ENCODE data around the gene OR10H2. TPM values are rescaled to one million over a fixed set of nuclear protein-coding genes. Genes with fewer than 3 reads are reported as not detected.

The OR10H2 gene
- total RNA-seq, 1 experiment from 2014 or later: not detected

DNA sequence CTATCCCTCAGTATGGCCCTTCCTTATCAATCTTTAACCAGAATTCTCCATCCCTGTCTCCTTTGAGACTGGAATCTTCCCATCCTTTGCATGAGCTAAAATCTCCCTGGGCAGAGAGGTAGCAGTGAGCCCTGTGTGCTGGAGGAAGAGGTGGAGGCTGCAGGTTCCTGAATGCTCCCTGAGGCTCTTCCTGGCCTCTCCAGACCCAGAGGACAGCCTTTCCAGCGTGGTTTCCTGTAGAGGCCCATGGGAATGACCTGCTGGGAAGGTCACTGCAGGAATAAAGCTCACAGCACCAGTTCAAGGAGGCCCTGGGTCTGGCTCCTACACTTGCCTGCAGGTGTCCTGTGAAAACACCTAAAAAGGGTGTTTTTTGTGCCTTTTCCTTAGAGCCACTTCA is 4.6 kb downstream of the OR10H2 start:
- BruUV-seq (replicated peaks): no TSS peak
- no peaks in the 10 kb centered on the region for H3K4me1 ChIP-seq
- intact Hi-C loops (cut with micrococcal nuclease; ENCODE audit: unreplicated experiment): no loop called here
- no peaks in the 10 kb centered on the region for H3K36me3 ChIP-seq (ENCODE audit: control insufficient read depth, insufficient read depth, low read length)
- no peak for DNase-seq
- no peak overlapping the region for H3K4me3 Mint-ChIP-seq (ENCODE audit: unreplicated experiment)
- no peaks in the 10 kb centered on the region for H3K9me3 Mint-ChIP-seq (ENCODE audit: unreplicated experiment)
- H3K27me3 Mint-ChIP-seq (ENCODE audit: insufficient read depth, unreplicated experiment): peaks cover 13% of the 10 kb centered on the region
- CTCF ChIA-PET: no interaction called here
- H3K4me1 Mint-ChIP-seq (ENCODE audit: low read depth, unreplicated experiment): no peaks in the 10 kb centered on the region
- no peak overlapping the region for H3K27ac Mint-ChIP-seq (ENCODE audit: unreplicated experiment)
- no peaks in the 10 kb centered on the region for H3K9me3 ChIP-seq
- no peaks in the 10 kb centered on the region for H3K27me3 ChIP-seq (replicated peaks; ENCODE audit: control insufficient read depth, insufficient read depth, low read length)
- POLR2A ChIA-PET: no interaction called here
- TF ChIP-seq, protein P1, sequence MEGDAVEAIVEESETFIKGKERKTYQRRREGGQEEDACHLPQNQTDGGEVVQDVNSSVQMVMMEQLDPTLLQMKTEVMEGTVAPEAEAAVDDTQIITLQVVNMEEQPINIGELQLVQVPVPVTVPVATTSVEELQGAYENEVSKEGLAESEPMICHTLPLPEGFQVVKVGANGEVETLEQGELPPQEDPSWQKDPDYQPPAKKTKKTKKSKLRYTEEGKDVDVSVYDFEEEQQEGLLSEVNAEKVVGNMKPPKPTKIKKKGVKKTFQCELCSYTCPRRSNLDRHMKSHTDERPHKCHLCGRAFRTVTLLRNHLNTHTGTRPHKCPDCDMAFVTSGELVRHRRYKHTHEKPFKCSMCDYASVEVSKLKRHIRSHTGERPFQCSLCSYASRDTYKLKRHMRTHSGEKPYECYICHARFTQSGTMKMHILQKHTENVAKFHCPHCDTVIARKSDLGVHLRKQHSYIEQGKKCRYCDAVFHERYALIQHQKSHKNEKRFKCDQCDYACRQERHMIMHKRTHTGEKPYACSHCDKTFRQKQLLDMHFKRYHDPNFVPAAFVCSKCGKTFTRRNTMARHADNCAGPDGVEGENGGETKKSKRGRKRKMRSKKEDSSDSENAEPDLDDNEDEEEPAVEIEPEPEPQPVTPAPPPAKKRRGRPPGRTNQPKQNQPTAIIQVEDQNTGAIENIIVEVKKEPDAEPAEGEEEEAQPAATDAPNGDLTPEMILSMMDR (IDR thresholded peaks at IDR 0.05; ENCODE audit: insufficient read depth in 1 of 2, low read depth in 1 of 2, low read length in 1 of 2, severe bottlenecking in 1 of 2, unreplicated experiment in 1 of 2): no peak
- H3K36me3 Mint-ChIP-seq (ENCODE audit: insufficient read depth, unreplicated experiment): no peaks in the 10 kb centered on the region
- H3K4me3 ChIP-seq (ENCODE audit: low read depth, low read length): no peak overlapping the region

DNA sequence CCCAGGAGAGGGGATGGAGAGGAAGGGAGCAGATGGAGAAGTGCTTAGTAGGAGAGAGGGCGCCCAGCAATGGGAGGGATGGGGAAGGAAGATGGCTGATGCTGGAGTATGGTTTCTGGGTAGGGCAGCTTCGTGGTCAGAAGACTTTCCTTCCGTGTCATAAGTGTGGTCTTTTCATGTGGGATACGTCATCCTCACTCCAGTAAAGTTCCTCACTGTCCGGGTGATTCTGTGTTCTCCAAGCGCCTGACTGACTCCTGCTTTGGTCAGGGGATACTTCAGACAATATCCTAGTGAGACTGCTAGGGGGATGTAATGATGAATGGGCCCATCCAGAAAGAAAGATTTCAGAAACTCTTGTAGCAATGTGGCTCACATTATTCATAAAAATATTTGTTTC is 6.1 kb downstream of the OR10H2 start:
- CTCF ChIA-PET: no interaction called here
- Mint-ChIP-seq H3K27ac (ENCODE audit: unreplicated experiment) (no peak overlapping the region), H3K36me3 (ENCODE audit: insufficient read depth, unreplicated experiment) (no peaks in the 10 kb centered on the region), H3K9me3 (ENCODE audit: unreplicated experiment) (no peaks in the 10 kb centered on the region), H3K27me3 (ENCODE audit: insufficient read depth, unreplicated experiment) (peaks cover 9% of the 10 kb centered on the region), H3K4me1 (ENCODE audit: low read depth, unreplicated experiment) (no peaks in the 10 kb centered on the region), H3K4me3 (ENCODE audit: unreplicated experiment) (no peak overlapping the region)
- no peaks in the 10 kb centered on the region for H3K9me3 ChIP-seq
- TF ChIP-seq, protein P1 (IDR thresholded peaks at IDR 0.05; ENCODE audit: insufficient read depth in 1 of 2, low read depth in 1 of 2, low read length in 1 of 2, severe bottlenecking in 1 of 2, unreplicated experiment in 1 of 2): no peak
- no TSS peak for BruUV-seq (replicated peaks)
- POLR2A ChIA-PET: no interaction called here
- H3K4me1 ChIP-seq: no peaks in the 10 kb centered on the region
- no peak overlapping the region for H3K4me3 ChIP-seq (ENCODE audit: low read depth, low read length)
- H3K27me3 ChIP-seq (replicated peaks; ENCODE audit: control insufficient read depth, insufficient read depth, low read length): no peaks in the 10 kb centered on the region
- H3K36me3 ChIP-seq (ENCODE audit: control insufficient read depth, insufficient read depth, low read length): no peaks in the 10 kb centered on the region
- intact Hi-C loops (cut with micrococcal nuclease; ENCODE audit: unreplicated experiment): no loop called here
- no peak for DNase-seq

DNA sequence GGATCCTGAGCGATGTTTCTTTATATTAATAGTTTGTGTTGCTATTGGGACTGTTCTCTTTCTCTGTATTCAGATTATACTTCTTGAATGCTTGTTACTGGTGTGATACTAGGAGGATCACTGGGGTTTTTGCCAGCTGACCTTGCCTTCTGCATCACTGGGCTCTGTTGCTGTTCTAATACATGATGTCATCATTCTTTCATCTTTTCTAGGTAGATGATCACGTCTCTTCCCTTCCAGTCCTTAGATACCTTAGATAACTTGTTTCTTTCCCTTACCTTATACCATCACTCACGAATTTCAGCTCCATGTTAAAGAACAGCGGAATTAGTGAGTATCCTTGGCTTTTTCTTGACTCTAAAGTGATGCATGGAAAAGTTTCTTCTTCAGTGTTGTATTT is 9.9 kb downstream of the OR10H2 start, which contains the start of gene OR10H3:
TSS of gene OR10H3 (plus strand) at position 264 of the 400 bp plus-strand sequence. CDS start 3,408 bp downstream, outside the sequence.
- TF ChIP-seq, protein P1 (IDR thresholded peaks at IDR 0.05; ENCODE audit: insufficient read depth in 1 of 2, low read depth in 1 of 2, low read length in 1 of 2, severe bottlenecking in 1 of 2, unreplicated experiment in 1 of 2): no peak
- BruUV-seq (replicated peaks): no TSS peak
- intact Hi-C loops (cut with micrococcal nuclease; ENCODE audit: unreplicated experiment): no loop called here
- ChIA-PET POLR2A (no interaction called here), CTCF (no interaction called here)
- Histone ChIP-seq H3K27me3 (replicated peaks; ENCODE audit: control insufficient read depth, insufficient read depth, low read length) (no peaks in the 10 kb centered on the region), H3K4me3 (ENCODE audit: low read depth, low read length) (no peak within 1 kb of the TSS), H3K9me3 (peaks cover 7% of the 10 kb centered on the region; the same call in 1 of the 2 replicates), H3K36me3 (ENCODE audit: control insufficient read depth, insufficient read depth, low read length) (no peaks in the 10 kb centered on the region), H3K4me1 (no peaks in the 10 kb centered on the region)
- no peak for DNase-seq
- Mint-ChIP-seq H3K27ac (ENCODE audit: unreplicated experiment) (no peak within 1 kb of the TSS), H3K9me3 (ENCODE audit: unreplicated experiment) (peaks cover 19% of the 10 kb centered on the region), H3K4me1 (ENCODE audit: low read depth, unreplicated experiment) (no peaks in the 10 kb centered on the region), H3K4me3 (ENCODE audit: unreplicated experiment) (no peak within 1 kb of the TSS), H3K36me3 (ENCODE audit: insufficient read depth, unreplicated experiment) (no peaks in the 10 kb centered on the region), H3K27me3 (ENCODE audit: insufficient read depth, unreplicated experiment) (peaks cover 12% of the 10 kb centered on the region)

Data from Caco-2 (cell line).